GM21381 (cell line): ENCODE measurements around the gene RAD51.

ENCODE experiments used
- ATAC-seq: cut with Tn5 transposase; IDR thresholded peaks from one replicate; pipeline ENCODE4 v1.9.1; 2021; ENCODE audit warnings: mild to moderate bottlenecking, moderate library complexity; ENCODE audit not compliant: unreplicated experiment

Gene RAD51

DNA sequence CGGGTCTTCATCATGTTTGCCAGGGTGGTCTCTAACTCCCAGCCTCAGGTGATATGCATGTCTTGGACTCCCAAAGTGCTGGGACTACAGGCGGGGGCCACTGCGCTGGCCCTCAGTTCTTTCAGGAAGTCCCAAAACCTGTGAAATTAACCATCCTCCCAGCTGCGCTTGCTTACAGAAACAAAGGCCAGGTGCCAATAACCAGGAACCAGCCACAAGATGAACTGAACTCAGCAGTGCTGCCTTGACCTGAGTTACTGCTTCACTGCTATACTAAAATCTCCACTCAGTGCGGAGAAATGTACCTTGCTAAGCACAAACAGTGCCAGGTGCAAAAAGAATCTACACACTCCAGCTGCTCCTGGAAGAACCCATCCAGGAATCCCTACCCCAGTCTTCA, 65.0 kb downstream of the RAD51 start:
- no peak for ATAC-seq

DNA sequence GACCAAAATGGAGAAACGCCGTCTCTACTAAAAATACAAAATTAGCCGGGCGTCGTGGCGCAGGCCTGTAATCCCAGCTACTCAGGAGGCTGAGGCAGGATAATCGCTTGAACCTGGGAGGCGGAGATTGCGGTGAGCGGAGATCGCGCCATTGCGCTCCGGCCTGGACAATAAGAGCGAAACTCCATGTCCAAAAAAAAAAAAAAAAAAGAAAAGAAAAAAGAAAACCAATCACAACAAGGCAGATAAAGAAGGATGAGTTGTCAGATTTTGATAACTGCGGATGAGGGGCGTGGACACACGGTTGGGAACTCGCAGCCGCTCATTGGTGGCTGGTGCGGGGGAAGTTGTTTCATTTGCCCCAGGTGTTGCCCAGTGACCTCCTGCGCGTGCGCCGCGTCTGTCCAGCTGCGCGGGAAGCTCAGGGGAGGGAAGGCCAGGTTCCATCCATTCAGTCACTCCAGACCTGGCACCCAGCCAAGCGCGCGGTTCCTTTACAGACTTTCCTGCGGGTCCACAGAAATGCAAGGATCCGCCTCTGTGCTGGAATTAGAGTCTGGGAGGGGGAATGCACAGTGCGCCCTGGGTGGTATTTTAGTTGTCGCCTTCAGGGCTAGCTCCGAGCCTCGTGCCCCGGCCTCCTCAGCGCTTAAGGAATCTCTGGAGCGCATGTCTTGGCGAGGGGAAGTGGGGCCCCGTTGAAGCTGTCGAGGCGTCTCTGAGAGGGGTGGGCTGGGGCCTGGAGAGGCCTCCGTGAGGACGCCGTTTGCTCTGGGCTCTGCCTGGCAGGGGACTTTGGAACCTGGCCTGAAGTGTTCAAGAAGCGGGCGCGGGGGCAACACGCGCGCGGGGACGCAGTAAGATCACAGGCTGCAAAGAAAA, 68.2 kb downstream of the RAD51 start:
- no peak for ATAC-seq

DNA sequence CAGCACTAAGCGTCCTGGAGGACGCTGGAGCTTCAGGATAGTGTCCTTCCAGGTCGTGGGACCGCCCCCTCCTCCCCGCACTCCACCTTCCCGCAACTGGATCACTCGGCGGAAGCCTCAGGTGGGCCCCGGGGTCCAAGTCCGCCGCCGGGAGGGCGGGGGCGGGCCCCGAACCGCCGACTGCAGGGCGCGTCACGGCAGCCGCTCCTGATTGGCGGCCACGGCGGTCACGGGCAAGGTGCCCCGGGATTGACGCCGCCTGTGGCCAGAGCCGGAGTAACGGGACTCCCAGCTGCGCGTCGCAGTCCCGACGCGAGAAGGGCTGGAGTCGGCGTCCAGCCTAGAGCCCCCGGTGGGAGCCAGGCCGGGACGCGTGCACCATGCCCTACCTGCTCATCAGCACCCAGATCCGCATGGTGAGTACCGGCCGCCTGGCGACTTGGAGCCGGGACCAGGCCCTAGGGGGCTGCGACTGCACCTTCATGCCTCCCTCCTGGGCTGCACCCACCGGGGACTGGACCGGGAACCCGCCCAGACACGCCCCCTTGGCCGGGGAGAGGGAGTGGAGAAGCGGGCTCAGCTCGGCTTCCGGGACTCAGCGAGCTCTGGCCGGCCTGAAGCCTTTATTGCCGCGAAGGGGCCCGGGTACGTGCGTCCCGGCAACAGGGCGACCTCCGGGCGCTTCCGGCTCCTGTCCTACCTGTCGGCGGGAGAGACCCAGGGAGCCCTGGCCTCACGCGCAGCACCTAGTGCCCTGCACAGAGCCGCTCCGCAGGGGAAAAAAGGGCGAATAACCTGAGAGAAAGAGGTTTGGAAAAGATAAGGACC, 69.0 kb downstream of the RAD51 start, which contains the start of gene GCHFR:
GCHFR (plus strand) TSS at position 268 of the 828 bp plus-strand sequence; CDS start at position 381, 113 bp downstream.
- peak; percentile 49 for ATAC-seq

DNA sequence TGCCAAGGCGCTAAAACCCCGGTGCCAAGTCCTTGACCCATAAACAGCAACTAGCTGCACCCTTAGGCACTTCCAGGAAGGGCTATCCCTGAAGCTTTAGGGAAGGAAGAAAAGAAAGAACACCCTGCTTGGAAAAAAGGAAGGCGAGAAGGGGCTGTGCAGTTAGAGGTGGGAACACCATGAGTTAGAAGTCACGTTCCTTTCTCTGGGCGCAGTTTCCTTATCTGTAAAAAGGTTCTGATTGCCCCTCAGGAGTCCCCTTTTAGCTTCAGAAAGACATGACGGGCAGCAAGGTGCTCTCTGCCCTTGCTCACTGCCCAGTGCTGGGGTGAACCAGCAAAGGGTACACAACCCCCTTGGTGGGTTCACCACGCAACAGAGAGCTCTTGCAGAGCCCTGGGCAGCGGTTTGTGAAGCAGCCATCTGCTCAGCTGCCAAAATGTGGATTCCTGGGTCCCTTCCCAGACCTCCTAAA, 69.7 kb downstream of the RAD51 start:
- ATAC-seq, result no peak

DNA sequence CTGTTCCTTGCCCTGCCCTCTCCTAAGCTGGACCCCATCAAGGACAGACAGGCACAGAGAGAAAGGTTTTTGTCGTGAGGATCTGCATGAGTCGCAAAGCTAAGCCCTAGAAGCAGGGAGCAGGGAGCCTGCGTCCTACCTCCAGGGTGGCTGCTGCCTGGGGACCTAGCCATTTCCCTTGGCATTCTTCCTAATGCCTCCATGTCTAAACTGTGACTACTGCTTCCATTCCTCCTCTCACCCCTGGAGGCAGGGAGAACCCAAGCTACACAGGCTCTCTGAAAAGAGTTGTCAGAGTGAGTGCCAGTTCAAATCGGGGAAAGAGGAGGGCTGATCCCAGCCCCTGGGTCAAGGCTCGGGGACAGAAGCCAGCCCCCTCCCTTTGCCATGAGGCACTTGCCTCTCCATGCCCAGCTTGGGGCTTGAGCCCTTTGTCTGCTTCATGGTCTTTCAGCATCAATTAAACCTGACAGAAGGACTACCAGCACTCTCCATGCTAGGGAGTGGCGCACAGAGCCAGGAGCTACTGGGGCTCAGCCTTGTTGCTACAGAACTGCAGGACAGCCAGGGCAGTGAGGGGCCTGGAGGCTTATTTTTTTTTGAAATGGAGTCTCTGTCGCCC, 71.3 kb downstream of the RAD51 start:
- no peak for ATAC-seq

DNA sequence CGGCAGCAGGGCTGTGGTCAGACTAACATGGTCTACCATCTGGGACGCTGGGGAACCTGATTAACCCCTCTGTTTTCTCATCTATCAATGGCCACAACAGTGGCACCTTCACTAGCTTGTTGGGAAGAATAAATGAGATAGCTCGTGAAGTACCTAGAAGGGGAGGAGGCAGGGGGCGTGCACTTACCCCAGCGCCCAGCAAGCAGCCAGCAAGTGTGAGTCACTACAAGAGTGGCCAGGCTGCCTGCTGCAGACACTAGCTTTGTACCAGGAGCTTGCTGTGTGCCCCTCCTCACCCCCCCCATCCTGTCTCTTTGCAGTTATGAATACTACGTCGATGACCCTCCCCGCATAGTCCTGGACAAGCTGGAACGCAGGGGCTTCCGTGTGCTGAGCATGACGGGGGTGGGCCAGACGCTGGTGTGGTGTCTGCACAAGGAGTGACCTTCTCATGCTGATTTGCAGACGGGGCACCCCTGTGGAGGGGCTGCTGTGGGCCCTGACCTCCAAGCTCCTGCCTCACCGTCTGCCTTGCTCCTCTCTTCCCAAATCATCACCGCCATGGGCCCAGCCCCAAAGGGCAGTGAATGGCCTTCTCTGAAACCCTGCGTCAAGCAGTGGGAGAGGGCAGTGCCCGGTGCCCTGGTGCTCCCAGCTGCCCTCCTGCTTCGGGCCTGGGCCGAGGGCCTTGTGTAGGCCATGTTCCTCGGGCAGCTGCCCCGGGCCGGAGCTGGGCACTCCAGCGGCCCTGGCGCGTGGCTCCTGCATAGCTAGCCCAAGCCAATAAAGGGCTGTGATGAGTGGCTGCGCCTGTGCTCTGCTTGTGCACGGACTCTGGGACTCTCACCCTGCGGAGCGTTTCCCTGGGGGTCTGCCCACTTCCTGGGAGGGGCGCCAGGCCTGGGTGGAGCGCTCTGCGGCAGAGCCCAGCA, 72.2 kb downstream of the RAD51 start:
- no peak for ATAC-seq

GRCh38 chr15:40767838-40768500, 73.0 kb downstream of the RAD51 start:
- no peak for ATAC-seq

- ATAC-seq, result no peak
These were observed 73.7 kb downstream of the RAD51 start for GRCh38 chr15:40768521-40769273.

DNA sequence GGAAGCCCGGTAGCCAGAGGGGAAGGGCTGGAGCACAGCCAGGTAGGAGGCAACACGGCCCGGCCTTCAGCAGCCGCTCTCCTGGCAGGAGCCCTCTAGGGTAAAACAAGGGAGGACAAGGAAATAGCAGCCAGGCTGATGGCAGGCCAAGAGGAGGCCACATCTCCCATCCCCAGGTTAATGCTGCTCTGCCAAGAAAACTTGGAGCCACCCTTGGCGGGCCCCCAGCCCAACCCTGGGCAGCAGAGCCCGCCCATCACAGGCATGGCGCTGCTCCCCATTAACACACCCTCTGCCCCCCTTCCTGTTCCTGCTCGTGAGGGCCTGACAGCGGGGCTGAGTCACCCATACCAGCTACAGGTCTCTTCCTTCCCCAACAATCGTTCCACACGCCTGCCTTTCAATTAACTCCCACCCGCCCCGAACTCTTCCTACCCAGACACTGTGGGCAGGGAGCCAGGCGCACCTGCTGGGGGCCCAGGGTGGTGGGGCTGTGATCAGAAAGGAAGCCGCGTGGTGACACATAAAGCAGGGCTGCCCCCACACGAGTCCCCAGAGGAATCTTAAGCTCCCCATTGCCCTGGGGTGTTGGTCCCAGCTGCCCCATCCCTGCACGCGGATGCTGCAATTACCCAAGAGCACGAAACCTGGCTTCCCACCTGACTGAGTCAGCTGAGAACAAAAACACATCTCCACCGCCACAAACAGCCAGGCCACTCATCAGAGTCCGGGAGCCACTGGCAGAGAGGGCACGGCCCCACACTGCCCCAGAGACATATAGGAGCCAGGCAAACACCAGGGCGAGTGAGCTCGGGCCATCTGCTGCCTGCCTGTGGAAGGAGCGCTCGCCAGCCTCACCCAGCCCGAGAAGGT, 74.5 kb downstream of the RAD51 start, which contains the start of gene C15orf62:
C15orf62 (plus strand) TSS at position 707 of the 873 bp plus-strand sequence. CDS start 516 bp downstream, outside the sequence.
- peak; percentile 35 for ATAC-seq

DNA sequence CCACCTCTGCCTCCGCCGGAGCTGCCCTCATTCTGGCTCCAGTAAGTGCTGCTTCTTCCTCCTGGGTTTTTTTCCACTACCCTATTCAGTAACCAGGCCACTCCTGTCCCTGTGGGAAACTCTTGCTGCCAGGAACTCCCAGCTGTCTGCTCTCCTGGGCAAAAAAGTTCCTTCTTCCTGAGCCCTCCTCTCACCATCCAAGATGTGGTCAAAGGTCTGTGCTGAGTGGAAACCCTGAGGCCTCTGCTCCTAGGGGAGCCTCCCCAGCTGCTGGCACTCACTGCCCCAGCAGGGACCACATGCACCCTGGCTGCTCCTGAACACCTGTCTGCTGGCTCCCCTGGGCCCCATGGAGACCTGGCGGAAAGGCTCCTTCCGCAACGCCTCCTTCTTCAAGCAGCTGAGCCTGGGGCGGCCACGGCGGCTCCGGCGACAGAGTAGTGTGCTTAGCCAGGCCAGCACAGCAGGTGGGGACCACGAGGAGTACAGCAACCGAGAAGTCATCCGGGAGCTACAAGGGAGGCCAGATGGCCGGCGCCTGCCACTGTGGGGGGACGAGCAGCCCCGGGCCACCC, 75.3 kb downstream of the RAD51 start:
- ATAC-seq, result no peak

DNA sequence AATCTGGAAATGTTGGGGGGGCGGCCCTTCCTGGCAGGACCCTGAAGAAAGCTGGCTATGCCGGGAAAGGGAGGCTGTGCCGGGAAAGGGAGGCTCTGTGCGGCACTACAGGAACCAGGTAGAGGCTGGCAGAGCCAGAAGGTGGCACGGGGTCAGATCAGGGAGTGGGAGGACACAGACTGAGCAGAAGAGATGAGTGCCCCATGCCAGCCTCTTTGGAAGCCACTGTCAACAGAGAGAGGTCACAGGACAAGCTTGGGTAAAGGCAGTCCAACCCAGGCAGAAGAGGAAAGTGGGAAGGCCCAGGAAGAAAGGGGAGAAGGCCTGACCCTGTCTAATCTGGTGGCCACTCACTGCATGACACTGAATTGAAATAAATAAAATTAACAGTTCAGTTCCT, 76.3 kb downstream of the RAD51 start:
- no peak for ATAC-seq

GRCh38 chr15:40772014-40772413, 77.0 kb downstream of the RAD51 start:
- ATAC-seq, result no peak

GRCh38 chr15:40773496-40773895, 78.5 kb downstream of the RAD51 start:
- no peak for ATAC-seq

- ATAC-seq, result no peak
These were observed 78.9 kb downstream of the RAD51 start for GRCh38 chr15:40773902-40774301.

- ATAC-seq, result no peak
These were observed 80.0 kb downstream of the RAD51 start for GRCh38 chr15:40775007-40775406.

DNA sequence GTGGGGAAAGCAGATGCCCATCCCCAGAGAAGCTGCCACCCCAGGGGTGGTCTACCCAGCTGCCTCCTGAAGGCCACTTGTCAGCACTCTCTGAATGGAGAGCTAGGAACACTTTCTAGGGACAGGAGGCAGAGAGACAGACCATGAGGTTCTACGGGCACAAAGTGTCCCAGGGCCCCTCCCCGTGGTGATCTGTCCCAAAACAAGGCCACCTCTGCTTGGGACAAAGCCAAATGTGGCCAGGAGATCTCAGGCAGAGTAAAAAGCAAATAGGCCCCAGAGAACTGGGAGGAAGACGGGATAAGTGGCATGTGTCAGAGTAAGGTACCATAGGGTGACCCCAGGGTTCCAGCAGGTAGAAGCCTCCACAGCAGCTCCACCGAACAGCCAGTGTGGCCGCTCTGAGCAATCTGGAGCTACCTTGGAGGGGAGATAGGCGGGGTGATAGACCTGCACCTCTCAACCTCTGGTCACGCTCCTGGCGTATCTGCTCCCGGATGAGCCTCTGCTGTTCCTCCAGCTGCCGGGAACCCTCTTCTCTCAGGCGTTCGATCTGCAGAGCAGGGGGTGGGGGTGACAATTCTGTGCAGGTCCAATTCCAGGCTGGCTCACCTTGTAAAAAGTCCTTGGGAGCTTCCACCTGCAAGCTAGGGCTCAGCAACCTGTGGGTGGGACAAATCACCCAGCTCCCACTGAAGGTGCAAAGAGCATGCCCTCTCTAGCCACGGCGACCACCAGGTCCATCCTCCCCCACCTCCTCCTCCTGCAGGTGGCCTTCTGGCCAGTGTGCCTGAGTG, 81.0 kb downstream of the RAD51 start:
- no peak for ATAC-seq
